ENCODE measurements around the gene ZNF184.
A peak's percentile ranks its signal among the peaks of the same experiment; 100 is the strongest.

DNA sequence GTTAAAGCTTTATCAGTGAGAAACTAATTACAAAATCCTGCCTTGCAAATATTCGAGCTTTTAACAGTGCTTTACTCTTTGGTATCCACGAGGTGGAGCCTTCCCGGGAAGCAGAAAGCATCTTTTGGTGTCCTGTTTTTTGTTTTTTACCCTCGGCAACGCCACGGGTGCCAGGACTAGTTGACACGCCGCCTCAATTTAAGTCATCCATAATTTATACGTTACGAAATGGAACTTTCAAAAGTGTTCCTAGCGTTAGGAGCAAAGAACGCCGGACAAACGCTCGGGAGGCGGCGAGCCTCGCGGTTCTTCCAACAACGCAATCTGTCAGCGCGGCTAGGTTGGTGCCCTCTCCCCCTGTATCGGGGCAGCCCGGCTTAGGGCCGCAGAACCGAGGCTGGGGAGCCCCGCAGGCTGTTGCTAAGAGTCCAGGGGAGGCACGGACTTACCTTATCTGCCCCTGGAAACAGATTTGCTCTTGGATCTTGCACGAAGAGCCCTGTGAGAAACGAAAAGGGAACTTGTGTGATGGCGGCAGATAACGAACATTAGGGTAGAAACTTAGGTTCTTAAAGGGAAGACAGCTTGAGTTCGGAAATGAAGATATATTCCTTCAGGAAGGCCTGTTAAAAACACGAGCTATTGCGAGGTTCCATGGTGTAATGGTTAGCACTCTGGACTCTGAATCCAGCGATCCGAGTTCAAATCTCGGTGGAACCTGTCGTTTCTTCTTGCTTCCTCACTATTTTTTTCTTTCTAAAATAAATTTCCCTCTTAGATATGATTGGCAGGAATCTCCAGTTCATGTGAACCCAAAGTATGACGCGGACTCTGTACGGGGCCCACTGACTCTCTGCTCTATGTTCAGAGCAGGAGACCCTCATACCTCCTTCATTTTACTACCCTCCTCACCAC is 46.2 kb upstream of the ZNF184 start:
- TF ChIP-seq, protein P1, sequence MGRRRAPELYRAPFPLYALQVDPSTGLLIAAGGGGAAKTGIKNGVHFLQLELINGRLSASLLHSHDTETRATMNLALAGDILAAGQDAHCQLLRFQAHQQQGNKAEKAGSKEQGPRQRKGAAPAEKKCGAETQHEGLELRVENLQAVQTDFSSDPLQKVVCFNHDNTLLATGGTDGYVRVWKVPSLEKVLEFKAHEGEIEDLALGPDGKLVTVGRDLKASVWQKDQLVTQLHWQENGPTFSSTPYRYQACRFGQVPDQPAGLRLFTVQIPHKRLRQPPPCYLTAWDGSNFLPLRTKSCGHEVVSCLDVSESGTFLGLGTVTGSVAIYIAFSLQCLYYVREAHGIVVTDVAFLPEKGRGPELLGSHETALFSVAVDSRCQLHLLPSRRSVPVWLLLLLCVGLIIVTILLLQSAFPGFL (CRISPR knock-in tag; IDR thresholded peaks at IDR 0.05; ENCODE audit: borderline replicate concordance) = no peak
- no peak for TF ChIP-seq ZNF138 (CRISPR knock-in tag; conservative IDR thresholded peaks at IDR 0.05)
- TF ChIP-seq, protein P2, sequence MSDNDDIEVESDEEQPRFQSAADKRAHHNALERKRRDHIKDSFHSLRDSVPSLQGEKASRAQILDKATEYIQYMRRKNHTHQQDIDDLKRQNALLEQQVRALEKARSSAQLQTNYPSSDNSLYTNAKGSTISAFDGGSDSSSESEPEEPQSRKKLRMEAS (CRISPR knock-in tag; IDR thresholded peaks at IDR 0.05) = peak; percentile 52
